ENCODE data around the gene GLT6D1. TPM values are rescaled to one million over a fixed set of nuclear protein-coding genes. Genes with fewer than 3 reads are reported as not detected.

GLT6D1 gene
- total and polyA plus RNA-seq, 2 of the 13 experiments (the other 11 are each of a cell fraction or from before 2014, with no cell fraction given), result not detected

DNA sequence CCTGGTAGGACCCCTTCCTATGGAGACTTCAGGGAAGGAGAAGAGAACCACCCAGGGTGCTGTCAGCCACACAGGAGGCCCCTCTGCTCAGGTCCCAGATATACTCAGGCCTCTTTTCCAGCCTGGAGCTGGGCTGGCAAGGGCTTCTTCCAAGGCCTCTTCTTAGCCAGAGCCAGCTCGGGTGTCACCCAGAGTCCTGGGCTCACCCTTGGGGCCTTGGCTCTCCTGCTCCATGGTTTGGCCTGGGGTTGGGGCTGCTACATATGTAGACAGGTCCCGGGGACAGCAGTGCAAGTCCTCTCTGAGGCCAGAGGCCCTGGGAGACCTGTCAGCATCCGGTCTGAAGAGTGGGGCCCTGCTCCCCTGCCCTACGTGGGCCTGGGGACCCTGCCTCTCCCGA is 55.0 kb downstream of the GLT6D1 start (continued):
- TF ChIP-seq, protein P1, sequence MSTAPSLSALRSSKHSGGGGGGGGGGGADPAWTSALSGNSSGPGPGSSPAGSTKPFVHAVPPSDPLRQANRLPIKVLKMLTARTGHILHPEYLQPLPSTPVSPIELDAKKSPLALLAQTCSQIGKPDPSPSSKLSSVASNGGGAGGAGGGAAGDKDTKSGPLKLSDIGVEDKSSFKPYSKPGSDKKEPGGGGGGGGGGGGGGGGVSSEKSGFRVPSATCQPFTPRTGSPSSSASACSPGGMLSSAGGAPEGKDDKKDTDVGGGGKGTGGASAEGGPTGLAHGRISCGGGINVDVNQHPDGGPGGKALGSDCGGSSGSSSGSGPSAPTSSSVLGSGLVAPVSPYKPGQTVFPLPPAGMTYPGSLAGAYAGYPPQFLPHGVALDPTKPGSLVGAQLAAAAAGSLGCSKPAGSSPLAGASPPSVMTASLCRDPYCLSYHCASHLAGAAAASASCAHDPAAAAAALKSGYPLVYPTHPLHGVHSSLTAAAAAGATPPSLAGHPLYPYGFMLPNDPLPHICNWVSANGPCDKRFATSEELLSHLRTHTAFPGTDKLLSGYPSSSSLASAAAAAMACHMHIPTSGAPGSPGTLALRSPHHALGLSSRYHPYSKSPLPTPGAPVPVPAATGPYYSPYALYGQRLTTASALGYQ (CRISPR knock-in tag; IDR thresholded peaks at IDR 0.05), result no peak
- no peak for TF ChIP-seq ZMAT3 (CRISPR knock-in tag; conservative IDR thresholded peaks at IDR 0.05)
- TF ChIP-seq, protein P2, sequence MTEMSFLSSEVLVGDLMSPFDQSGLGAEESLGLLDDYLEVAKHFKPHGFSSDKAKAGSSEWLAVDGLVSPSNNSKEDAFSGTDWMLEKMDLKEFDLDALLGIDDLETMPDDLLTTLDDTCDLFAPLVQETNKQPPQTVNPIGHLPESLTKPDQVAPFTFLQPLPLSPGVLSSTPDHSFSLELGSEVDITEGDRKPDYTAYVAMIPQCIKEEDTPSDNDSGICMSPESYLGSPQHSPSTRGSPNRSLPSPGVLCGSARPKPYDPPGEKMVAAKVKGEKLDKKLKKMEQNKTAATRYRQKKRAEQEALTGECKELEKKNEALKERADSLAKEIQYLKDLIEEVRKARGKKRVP (CRISPR knock-in tag; IDR thresholded peaks at IDR 0.05), result no peak
- no peak for TF ChIP-seq ZNF737 (CRISPR knock-in tag; IDR thresholded peaks at IDR 0.05; ENCODE audit: borderline replicate concordance)
- no peak for TF ChIP-seq CBX2 (IDR thresholded peaks at IDR 0.05; ENCODE audit: low read depth, low read length)
- no peak for TF ChIP-seq CBX2 (CRISPR knock-in tag; IDR thresholded peaks at IDR 0.05; ENCODE audit: low read depth)
- TF ChIP-seq ZNF121 (CRISPR knock-in tag; IDR thresholded peaks at IDR 0.05), result no peak
- TF ChIP-seq, protein P3, sequence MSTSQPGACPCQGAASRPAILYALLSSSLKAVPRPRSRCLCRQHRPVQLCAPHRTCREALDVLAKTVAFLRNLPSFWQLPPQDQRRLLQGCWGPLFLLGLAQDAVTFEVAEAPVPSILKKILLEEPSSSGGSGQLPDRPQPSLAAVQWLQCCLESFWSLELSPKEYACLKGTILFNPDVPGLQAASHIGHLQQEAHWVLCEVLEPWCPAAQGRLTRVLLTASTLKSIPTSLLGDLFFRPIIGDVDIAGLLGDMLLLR (CRISPR knock-in tag; IDR thresholded peaks at IDR 0.05), result no peak

DNA sequence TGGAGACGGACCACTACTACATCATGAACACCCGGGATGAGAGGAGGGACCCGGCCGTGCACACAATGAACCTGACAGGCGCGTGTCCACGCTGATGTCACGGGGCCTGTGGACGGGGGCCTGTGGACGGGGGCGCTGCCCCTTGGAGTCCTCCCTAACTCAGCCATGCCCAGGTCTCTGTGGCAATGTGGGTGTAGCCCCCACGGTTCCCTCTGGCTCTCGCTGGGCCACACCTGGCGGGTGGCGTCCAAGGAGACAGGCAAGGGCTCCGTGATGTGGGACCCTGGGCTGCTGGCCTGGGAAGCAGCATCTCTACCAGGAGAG is 55.7 kb downstream of the GLT6D1 start:
- H3K9ac ChIP-seq (ENCODE audit: insufficient read depth, low read depth, low read length), result no peak overlapping the region
- no TSS peak for BruUV-seq (replicated peaks)
- POLR2A ChIA-PET, result no interaction called here
- H3K79me2 ChIP-seq (ENCODE audit: insufficient read depth, low read length), result no peaks in the 10 kb centered on the region
- CTCF ChIA-PET (ENCODE audit: low intra/inter-chr PET ratio, low total read pairs), result no interaction called here
- no peak for ATAC-seq
- H4K20me1 ChIP-seq (ENCODE audit: insufficient read depth, low read length), result no peaks in the 10 kb centered on the region
- no peak overlapping the region for H2AFZ ChIP-seq (ENCODE audit: low read length)
- H3K9me3 ChIP-seq (ENCODE audit: low read length), result no peaks in the 10 kb centered on the region
- H3K4me1 ChIP-seq (ENCODE audit: insufficient read depth, low read length), result no peaks in the 10 kb centered on the region
- in situ Hi-C loops (cut with HindIII; ENCODE audit: extremely low pct_ligation_motif_present, low pct_unique_long_range_greater_than_20kb) (no loop called here), intact Hi-C loops (cut with micrococcal nuclease; ENCODE audit: unreplicated experiment) (no loop called here)
- H3K36me3 ChIP-seq (replicated peaks in 1 of 2; ENCODE audit: control insufficient read depth in 1 of 2, insufficient read depth in 2 of 2, low read length in 2 of 2), result no peaks in the 10 kb centered on the region
- H3K27me3 ChIP-seq (ENCODE audit: control insufficient read depth in 1 of 2, insufficient read depth in 2 of 2, low read length in 2 of 2), result peaks cover 1 to 51% of the 10 kb centered on the region in 2 experiments; a peak in 3 of 5 replicates
- FAIRE-seq, result no peak
- no peak overlapping the region for H3K4me3 ChIP-seq (replicated peaks in 1 of 3; ENCODE audit: insufficient read depth in 1 of 3, low read depth in 2 of 3, low read length in 3 of 3)
- no peak for DNase-seq (ENCODE audit: low spot score)
- WGBS (ENCODE audit: low lambda C conversion rate), result 71% methylated on average over 1 of the region's 16 CpGs
- no peak overlapping the region for H3K27ac ChIP-seq (ENCODE audit: extremely low read length, insufficient read depth, low read length)
- no peak overlapping the region for H3K4me2 ChIP-seq (ENCODE audit: low read depth, low read length)
- TF ChIP-seq, protein P4, sequence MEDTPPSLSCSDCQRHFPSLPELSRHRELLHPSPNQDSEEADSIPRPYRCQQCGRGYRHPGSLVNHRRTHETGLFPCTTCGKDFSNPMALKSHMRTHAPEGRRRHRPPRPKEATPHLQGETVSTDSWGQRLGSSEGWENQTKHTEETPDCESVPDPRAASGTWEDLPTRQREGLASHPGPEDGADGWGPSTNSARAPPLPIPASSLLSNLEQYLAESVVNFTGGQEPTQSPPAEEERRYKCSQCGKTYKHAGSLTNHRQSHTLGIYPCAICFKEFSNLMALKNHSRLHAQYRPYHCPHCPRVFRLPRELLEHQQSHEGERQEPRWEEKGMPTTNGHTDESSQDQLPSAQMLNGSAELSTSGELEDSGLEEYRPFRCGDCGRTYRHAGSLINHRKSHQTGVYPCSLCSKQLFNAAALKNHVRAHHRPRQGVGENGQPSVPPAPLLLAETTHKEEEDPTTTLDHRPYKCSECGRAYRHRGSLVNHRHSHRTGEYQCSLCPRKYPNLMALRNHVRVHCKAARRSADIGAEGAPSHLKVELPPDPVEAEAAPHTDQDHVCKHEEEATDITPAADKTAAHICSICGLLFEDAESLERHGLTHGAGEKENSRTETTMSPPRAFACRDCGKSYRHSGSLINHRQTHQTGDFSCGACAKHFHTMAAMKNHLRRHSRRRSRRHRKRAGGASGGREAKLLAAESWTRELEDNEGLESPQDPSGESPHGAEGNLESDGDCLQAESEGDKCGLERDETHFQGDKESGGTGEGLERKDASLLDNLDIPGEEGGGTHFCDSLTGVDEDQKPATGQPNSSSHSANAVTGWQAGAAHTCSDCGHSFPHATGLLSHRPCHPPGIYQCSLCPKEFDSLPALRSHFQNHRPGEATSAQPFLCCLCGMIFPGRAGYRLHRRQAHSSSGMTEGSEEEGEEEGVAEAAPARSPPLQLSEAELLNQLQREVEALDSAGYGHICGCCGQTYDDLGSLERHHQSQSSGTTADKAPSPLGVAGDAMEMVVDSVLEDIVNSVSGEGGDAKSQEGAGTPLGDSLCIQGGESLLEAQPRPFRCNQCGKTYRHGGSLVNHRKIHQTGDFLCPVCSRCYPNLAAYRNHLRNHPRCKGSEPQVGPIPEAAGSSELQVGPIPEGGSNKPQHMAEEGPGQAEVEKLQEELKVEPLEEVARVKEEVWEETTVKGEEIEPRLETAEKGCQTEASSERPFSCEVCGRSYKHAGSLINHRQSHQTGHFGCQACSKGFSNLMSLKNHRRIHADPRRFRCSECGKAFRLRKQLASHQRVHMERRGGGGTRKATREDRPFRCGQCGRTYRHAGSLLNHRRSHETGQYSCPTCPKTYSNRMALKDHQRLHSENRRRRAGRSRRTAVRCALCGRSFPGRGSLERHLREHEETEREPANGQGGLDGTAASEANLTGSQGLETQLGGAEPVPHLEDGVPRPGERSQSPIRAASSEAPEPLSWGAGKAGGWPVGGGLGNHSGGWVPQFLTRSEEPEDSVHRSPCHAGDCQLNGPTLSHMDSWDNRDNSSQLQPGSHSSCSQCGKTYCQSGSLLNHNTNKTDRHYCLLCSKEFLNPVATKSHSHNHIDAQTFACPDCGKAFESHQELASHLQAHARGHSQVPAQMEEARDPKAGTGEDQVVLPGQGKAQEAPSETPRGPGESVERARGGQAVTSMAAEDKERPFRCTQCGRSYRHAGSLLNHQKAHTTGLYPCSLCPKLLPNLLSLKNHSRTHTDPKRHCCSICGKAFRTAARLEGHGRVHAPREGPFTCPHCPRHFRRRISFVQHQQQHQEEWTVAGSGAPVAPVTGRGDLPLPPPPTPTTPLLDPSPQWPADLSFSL (CRISPR knock-in tag; IDR thresholded peaks at IDR 0.05), result no peak
- TF ChIP-seq, protein P5, sequence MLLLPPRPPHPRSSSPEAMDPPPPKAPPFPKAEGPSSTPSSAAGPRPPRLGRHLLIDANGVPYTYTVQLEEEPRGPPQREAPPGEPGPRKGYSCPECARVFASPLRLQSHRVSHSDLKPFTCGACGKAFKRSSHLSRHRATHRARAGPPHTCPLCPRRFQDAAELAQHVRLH (CRISPR knock-in tag; IDR thresholded peaks at IDR 0.05; ENCODE audit: borderline replicate concordance, low read depth), result no peak
- TF ChIP-seq ZNF121 (CRISPR knock-in tag; IDR thresholded peaks at IDR 0.05), result no peak
- no peak for TF ChIP-seq ZNF577 (CRISPR knock-in tag; IDR thresholded peaks at IDR 0.05; ENCODE audit: borderline replicate concordance, low read depth)
- TF ChIP-seq, protein P6, sequence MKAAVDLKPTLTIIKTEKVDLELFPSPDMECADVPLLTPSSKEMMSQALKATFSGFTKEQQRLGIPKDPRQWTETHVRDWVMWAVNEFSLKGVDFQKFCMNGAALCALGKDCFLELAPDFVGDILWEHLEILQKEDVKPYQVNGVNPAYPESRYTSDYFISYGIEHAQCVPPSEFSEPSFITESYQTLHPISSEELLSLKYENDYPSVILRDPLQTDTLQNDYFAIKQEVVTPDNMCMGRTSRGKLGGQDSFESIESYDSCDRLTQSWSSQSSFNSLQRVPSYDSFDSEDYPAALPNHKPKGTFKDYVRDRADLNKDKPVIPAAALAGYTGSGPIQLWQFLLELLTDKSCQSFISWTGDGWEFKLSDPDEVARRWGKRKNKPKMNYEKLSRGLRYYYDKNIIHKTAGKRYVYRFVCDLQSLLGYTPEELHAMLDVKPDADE (CRISPR knock-in tag; IDR thresholded peaks at IDR 0.05), result no peak
